Iris pigment epithelial cell (primary cell): ENCODE data around the gene CLASP1.
"Not testable (repeated sequence)": the region's sequence is repeated elsewhere in the genome, so short reads cannot be mapped to it uniquely, and the experiment has no call there.

ENCODE experiments used
- DNase-seq: peaks from one replicate; pipeline ENCODE4 v3.0.0-alpha.2; 2011; ENCODE audit warnings: low read depth

CLASP1 gene

DNA sequence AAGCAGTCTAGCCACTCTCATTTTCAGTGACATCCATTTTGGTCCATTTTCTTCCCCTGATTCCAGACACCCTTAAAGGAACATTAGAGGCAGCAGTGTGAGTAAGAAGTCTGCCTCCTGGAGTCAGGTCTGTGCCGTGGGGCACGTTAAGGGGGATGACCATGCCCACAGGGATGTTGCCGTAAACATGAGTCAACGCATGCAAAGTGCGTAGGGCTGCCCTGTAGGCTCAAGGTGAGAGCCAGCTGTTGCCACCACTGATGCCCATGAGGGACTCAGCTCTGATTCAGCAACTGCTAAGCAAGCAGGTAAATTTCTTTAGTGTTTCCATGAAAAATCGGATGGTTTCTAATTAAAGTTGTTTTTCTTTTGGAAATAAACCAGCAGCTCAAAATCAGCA, 302.9 kb downstream of the CLASP1 start:
- DNase-seq = no peak

DNA sequence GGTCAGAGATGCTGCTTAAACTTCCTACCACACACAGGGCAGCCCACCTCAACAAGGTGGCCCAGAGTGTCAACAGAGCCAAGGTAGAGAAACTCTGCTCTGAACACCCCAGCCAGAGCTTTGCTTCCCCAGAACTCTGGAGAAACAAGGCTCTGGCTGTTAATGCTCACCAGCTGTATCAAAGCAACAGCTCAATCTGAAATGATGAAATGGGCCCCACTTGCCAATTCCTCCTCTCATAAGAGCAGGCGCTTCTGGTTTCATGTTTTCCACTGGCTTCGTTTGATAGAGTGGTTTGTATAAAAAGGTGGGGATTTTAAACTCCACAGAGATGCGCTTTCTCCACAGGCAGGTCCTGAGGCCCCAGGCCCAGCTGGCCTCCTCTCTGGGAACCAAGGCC, 303.4 kb downstream of the CLASP1 start:
- DNase-seq = no peak

GRCh38 chr2:121345101-121345500, 304.2 kb downstream of the CLASP1 start:
- no peak for DNase-seq

- DNase-seq = not testable (repeated sequence)
Observed at GRCh38 chr2:121343828-121344399, 305.3 kb downstream of the CLASP1 start.

- DNase-seq = no peak
Observed at GRCh38 chr2:121343191-121343590, 306.1 kb downstream of the CLASP1 start.

GRCh38 chr2:121342751-121343150, 306.5 kb downstream of the CLASP1 start:
- no peak for DNase-seq

DNA sequence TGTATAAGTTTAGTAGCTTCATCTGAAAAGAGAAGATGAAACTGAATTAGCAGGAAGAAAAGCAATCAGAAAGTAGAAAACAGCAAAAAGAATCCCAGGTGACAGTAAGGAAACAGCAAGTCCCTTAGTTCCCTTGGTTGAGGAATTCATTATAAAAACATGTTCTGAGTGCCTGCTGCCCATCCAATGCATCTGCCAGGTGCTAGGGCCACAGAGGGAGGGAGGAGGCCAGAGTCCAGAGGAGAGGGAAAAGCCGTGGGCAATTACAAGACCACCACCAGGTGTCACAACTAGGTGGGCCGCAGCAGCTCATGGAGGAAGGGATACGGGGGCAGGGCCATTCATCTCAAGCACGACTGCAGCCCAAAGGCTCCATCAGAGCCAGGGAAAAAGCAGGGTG, 308.3 kb downstream of the CLASP1 start:
- DNase-seq = no peak

- DNase-seq = no peak
Observed at GRCh38 chr2:121338281-121338680, 311.0 kb downstream of the CLASP1 start.

DNA sequence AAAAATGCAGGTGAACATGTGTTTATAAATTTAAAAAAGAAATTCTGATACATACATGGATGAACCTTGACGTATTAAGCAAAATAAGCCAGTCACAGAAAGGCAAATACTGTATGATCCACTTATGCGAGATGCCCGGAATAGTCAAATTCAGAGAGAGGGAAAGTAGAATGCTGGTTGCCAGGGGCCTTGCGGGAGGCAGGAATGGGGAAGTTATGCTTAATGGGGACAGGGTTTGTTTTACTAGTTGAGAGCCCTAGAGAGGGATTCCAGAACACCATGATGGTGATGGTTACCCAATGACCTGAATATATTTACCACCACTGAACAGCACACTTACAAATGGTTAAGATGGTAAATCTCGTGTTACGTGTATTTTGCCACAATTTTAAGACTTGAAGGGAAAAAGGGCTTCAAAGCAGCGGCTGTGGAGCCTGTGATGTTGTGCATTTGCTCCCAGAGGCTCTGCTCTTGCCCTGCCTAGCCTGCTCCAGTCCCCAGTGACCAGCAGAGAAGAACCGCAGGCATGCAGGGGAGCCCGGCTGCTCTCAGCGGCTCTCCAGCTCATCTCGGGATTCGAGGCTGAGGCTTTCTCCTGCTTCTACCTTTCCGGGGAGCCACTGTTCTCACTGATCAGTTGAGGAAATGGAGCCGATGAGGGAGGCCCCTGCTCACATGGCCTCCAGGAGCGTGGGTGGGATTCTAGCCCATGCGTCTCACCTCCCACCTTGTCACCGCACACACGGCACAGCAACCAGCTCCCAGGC, 312.6 kb downstream of the CLASP1 start:
- no peak for DNase-seq

DNA sequence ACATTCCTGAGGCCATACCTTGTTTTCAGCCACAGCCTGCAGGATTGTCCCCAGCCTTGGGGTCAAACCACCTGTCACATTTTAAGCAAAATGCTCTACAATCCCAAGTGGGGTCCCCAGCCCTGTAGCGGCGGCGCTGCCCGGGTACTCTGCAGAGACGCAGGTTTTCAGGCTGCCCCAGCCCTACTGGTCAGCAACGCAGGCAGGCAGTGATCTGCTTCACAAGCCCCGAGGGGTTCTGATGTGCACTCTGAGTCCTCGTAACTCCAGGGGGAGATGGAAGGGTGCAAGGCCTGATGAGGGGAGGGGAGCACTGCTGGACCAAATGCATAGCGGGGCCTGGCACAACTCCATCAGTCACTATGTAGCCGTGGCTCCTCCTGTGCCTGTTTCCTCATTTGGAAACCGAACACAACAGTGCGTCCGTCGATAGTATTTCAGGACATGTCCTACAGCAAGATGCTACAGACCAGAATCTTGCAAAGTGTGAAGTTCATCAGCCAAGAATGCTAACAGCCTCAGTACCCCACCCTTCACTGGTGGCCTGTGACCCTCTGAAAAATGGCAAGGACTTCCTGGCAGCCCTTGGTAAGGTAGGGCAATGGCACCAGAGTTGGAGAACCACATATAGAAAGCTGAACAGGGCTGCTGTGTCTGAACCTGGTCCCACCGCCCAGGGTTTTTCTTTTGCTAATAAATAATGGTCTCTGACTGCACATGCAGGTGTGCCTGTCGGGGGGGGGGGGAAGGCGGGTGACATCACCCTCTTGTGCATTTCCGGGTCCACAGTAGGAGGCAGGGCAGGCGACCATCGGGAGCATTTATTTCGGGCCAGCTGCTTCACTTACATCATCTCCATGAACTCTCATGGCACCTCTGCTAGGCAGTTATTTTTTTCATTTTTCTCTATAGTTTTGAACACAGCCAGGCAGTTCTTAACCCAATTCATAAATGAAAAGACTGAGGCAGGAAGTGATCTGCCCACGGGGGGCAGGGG, 313.7 kb downstream of the CLASP1 start:
- DNase-seq = no peak

DNA sequence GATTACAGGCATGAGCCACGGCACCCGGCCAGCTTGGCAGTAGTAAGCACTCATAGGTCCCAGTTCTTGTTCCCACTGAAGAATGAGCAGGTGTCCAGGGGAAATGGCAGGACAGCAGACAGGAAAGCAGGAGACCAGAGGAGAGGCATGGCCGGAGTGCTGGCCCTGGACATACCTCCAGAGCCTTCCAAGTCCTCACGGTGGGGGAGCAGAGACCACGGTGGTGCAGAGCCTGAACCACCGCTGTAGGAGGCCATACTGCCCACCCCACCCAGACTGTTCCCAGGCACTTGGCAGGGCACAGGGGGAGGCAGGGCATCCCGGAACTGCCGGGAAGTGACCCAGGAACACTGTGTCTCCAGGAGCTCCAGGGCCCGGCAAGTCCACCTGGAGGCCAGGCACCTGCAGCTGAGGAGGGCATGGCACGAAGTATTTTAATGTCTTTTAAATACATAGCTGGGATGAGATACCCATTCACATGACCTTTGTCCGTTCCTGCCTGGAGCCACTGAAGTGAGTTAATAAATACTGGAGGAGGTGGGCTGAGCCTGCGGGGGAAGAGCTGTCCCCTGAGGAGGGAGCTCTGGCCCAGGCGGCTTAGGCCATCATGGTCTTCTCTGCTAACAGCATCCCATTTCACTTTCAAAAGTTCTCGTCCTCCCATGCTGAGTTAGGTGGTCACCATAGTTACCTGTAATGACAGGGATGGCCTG, 314.5 kb downstream of the CLASP1 start:
- no peak for DNase-seq

GRCh38 chr2:121333834-121334558, 315.3 kb downstream of the CLASP1 start:
- no peak for DNase-seq

- DNase-seq = no peak
Observed at GRCh38 chr2:121333231-121333630, 316.0 kb downstream of the CLASP1 start.

DNA sequence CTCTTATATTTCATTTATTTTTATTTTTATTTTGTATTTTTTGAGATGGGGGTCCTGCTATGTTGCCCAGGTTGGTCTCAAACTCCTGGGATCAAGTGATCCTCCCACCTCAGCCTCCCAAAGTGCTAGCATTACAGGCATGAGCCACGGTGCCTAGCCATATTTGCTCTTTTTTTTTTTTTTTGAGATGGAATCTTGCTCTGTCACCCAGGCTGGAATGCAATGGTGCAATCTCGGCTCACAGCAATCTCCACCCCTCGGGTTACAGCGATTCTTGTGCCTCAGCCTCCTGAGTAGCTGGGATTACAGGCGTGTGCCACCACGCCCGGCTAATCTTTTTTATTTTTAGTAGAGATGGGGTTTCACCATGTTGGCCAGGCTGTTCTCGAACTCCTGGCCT, 317.9 kb downstream of the CLASP1 start:
- peak; percentile 20 for DNase-seq

GRCh38 chr2:121330921-121331320, 318.3 kb downstream of the CLASP1 start:
- no peak for DNase-seq

DNA sequence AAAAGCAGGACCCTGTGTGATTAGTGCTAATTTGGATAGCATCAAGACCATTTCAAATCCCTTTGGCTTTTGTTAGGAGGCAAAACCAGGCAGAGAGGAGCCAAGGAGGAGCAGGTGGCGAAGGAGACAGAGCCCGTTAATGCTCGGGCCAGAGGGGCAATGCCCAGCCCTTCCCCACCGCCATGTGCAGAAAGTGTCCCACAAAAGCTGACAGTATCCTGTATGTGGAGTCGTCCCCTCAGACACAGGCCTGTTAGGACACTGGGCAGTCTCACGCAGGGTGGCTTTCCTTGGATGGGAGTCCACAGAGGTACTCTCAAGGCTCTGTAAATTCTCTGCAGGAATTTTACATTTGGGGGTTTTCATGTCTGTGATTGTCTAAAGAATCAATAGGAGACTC, 319.5 kb downstream of the CLASP1 start:
- DNase-seq = no peak

DNA sequence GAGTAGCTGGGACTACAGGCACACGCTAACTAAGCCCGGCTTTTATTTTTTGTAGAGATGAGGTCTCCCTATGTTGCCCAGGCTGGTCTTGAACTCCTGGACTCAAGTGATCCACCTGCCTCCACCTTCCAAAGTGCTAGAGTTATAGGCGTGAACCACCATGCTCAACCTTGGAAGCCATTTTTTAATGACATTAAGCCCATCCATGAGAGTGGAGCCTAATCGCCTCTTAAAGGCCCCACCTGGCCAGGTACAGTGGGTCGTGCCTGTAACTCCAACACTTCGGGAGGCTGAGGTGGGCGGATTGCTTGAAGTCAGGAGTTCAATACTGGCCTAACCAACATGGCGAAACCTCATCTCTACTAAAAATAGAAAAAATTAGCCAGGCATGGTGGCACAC, 322.6 kb downstream of the CLASP1 start:
- no peak for DNase-seq

GRCh38 chr2:121324601-121325000, 324.7 kb downstream of the CLASP1 start:
- DNase-seq = no peak

DNA sequence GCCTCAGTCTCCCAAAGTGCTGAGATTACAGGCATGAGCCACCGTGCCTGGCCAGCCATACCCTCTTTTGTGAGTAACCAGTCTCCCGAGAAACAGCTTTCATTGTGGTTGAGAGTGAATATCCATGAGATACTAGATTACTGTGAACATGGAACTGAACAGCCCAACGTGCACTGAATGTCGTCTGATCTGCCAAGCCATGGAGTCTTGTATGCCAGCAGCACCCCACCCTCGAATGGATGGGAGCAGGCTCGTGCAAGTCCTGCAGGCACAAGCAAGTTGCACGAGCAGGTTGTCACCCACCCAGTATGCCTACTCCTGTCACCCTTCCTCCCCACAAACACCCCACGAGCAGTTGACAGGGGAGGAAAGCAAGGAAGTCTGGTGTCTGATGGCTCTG, 327.8 kb downstream of the CLASP1 start:
- DNase-seq = no peak

DNA sequence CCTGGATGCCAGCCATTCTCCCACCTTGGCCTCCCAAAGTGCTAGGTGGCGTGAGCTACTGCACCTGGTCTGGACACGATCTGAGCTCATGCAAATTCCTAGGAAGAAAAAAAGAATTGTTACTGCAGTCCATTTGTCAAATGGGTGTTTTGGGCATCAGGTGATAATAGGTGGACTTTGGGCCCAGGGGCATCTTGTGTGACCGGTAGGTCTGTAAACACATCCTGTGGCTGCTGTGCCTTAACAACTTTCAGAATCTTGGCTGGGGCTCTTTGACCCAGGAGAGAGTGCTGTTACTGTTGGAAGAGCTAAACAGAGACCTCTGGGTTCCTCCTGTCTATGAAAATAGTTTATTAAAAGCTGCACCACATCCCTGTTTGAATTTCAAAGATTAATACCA, 329.3 kb downstream of the CLASP1 start:
- no peak for DNase-seq

DNA sequence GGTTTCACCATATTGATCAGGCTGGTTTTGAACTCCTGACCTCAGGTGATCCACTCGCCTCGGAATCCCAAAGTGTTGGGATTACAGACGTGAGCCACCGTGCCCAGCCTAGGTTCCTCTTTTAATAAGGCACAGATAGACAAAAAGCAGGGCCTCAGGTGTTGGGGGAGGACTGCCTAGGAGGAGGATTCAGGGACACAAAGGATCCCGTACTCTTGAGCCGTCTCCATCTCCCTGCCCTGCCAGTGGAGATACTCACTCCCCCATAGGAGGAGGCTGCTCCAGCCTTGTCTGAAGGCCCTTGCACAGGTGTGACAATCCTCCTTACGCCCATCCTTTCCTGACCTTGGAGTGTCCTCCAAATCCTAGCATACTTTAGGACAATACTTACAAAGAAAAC, 332.3 kb downstream of the CLASP1 start:
- no peak for DNase-seq
